WERI-Rb-1 (cell line): ENCODE measurements around the gene MMP3.

Experiments used
- DNase-seq: peaks from one replicate; pipeline ENCODE4 v3.0.0-alpha.2; 2020
- H3K27ac ChIP-seq: fragments of 250-450 bp; sonication (Bioruptor Pico); 2 replicates; pipeline ENCODE4 v1.5.1; 2020; ENCODE audit warnings: mild to moderate bottlenecking, moderate library complexity
- H3K27me3 ChIP-seq: fragments of 250-450 bp; sonication (Bioruptor Pico); 2 replicates; pipeline ENCODE4 v1.5.1; 2021; ENCODE audit warnings: mild to moderate bottlenecking, low read depth, moderate library complexity; ENCODE audit not compliant: insufficient read depth, severe bottlenecking
- H3K36me3 ChIP-seq: fragments of 250-450 bp; sonication (Bioruptor Pico); 2 replicates; pipeline ENCODE4 v1.5.1; 2020; ENCODE audit warnings: mild to moderate bottlenecking, moderate library complexity
- H3K4me3 ChIP-seq: 2 replicates; pipeline ENCODE4 v1.5.1; 2011; ENCODE audit warnings: low read depth, mild to moderate bottlenecking, control low read depth, low read length
- H3K9me3 ChIP-seq: fragments of 250-450 bp; sonication (Bioruptor Pico); 2 replicates; pipeline ENCODE4 v1.5.1; 2021; ENCODE audit warnings: mild to moderate bottlenecking, moderate library complexity; ENCODE audit not compliant: severe bottlenecking
- CTCF ChIP-seq: IDR thresholded peaks from 2 replicates; pipeline ENCODE4 v1.5.1; 2011; ENCODE audit warnings: low read depth, mild to moderate bottlenecking, control low read depth, inconsistent platforms, low read length

MMP3 gene

GRCh38 chr11:102819491-102819890, 23.9 kb downstream of the MMP3 start:
- no peak for TF ChIP-seq CTCF
- H3K36me3 ChIP-seq = no peaks in the 10 kb centered on the region
- no peak overlapping the region for H3K27ac ChIP-seq
- H3K9me3 ChIP-seq = no peaks in the 10 kb centered on the region
- no peaks in the 10 kb centered on the region for H3K27me3 ChIP-seq
- no peak for DNase-seq
- no peak overlapping the region for H3K4me3 ChIP-seq

GRCh38 chr11:102813484-102813883, 29.9 kb downstream of the MMP3 start:
- H3K27ac ChIP-seq = no peak overlapping the region
- TF ChIP-seq CTCF = no peak
- H3K9me3 ChIP-seq = no peaks in the 10 kb centered on the region
- no peak for DNase-seq
- H3K36me3 ChIP-seq = no peaks in the 10 kb centered on the region
- H3K4me3 ChIP-seq = no peak overlapping the region
- H3K27me3 ChIP-seq = no peaks in the 10 kb centered on the region

- Histone ChIP-seq H3K27me3 (no peaks in the 10 kb centered on the region), H3K36me3 (no peaks in the 10 kb centered on the region), H3K27ac (no peak overlapping the region), H3K4me3 (no peak overlapping the region), H3K9me3 (no peaks in the 10 kb centered on the region)
- no peak for DNase-seq
- no peak for TF ChIP-seq CTCF
Observed at GRCh38 chr11:102812188-102812587, 31.2 kb downstream of the MMP3 start.

- H3K27me3 ChIP-seq = no peaks in the 10 kb centered on the region
- no peak overlapping the region for H3K4me3 ChIP-seq
- DNase-seq = no peak
- no peak overlapping the region for H3K27ac ChIP-seq
- TF ChIP-seq CTCF = peak; percentile 46
- H3K9me3 ChIP-seq = no peaks in the 10 kb centered on the region
- H3K36me3 ChIP-seq = no peaks in the 10 kb centered on the region
Observed at GRCh38 chr11:102810950-102811660, 32.3 kb downstream of the MMP3 start.

- no peak for DNase-seq
- Histone ChIP-seq H3K9me3 (no peaks in the 10 kb centered on the region), H3K27ac (no peak overlapping the region)
Observed at GRCh38 chr11:102809971-102810370, 33.4 kb downstream of the MMP3 start.

More at GRCh38 chr11:102809971-102810370, 33.4 kb downstream of the MMP3 start:
- Histone ChIP-seq H3K27me3 (no peaks in the 10 kb centered on the region), H3K36me3 (no peaks in the 10 kb centered on the region), H3K4me3 (no peak overlapping the region)
- TF ChIP-seq CTCF = no peak
